ENCODE results near the gene ZNF354B. TPM values are rescaled to one million over a fixed set of nuclear protein-coding genes. Genes with fewer than 3 reads are reported as not detected.

ZNF354B gene
- total and polyA plus RNA-seq, 2 of the 8 experiments (the other 6 are each of a cell fraction or from before 2014, with no cell fraction given), result 5.0 to 10.8 TPM

DNA sequence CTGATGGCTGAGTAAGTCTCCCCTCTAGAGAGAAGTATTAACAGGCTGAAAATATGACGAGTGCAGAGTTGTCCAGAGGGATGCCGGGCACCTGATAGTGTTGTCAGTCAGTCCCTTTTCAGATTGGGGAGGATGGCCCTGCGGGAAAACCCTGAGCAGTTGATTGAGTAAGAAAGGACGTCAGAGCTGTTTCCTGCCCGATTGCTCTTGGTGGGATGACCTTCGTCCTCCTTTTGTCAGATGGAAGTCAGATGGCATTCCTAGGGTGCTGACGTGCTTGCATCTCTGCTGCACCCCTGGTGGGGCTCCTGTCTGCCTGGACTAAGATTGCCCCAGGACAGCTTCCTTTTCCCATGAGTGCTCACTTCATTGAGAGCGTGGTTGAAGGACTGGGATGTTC lies 9.8 kb downstream of the ZNF354B start (continued):
- TF ChIP-seq SP4 (IDR thresholded peaks at IDR 0.05; ENCODE audit: low read length), result no peak
- TF ChIP-seq HDAC6 (IDR thresholded peaks at IDR 0.05; ENCODE audit: low read depth, low read length), result no peak
- TF ChIP-seq SIX5 (IDR thresholded peaks at IDR 0.05; ENCODE audit: low read depth, low read length), result no peak

All from H1 (cell line).